ENCODE measurements around the gene BRWD1.

- TF ChIP-seq, protein P1, sequence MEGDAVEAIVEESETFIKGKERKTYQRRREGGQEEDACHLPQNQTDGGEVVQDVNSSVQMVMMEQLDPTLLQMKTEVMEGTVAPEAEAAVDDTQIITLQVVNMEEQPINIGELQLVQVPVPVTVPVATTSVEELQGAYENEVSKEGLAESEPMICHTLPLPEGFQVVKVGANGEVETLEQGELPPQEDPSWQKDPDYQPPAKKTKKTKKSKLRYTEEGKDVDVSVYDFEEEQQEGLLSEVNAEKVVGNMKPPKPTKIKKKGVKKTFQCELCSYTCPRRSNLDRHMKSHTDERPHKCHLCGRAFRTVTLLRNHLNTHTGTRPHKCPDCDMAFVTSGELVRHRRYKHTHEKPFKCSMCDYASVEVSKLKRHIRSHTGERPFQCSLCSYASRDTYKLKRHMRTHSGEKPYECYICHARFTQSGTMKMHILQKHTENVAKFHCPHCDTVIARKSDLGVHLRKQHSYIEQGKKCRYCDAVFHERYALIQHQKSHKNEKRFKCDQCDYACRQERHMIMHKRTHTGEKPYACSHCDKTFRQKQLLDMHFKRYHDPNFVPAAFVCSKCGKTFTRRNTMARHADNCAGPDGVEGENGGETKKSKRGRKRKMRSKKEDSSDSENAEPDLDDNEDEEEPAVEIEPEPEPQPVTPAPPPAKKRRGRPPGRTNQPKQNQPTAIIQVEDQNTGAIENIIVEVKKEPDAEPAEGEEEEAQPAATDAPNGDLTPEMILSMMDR (conservative IDR thresholded peaks at IDR 0.05 in 1 of 2, IDR thresholded peaks at IDR 0.05 in 1 of 2; ENCODE audit: low read depth in 1 of 2, low read length in 2 of 2): no peak
- TF ChIP-seq EZH2 (IDR thresholded peaks at IDR 0.05; ENCODE audit: low read length, missing control alignments): no peak
Observed at GRCh38 chr21:39186676-39187075, 126.8 kb downstream of the BRWD1 start.

Measured in fibroblast of lung (primary cell).